ENCODE results near the gene ZBTB20. TPM values are rescaled to one million over a fixed set of nuclear protein-coding genes. Genes with fewer than 3 reads are reported as not detected.
A peak's percentile ranks its signal among the peaks of the same experiment; 100 is the strongest.

Gene ZBTB20
- total and polyA plus RNA-seq, 2 of the 4 experiments (the other 2 are of a cell fraction), result 0.75 to 14.7 TPM

DNA sequence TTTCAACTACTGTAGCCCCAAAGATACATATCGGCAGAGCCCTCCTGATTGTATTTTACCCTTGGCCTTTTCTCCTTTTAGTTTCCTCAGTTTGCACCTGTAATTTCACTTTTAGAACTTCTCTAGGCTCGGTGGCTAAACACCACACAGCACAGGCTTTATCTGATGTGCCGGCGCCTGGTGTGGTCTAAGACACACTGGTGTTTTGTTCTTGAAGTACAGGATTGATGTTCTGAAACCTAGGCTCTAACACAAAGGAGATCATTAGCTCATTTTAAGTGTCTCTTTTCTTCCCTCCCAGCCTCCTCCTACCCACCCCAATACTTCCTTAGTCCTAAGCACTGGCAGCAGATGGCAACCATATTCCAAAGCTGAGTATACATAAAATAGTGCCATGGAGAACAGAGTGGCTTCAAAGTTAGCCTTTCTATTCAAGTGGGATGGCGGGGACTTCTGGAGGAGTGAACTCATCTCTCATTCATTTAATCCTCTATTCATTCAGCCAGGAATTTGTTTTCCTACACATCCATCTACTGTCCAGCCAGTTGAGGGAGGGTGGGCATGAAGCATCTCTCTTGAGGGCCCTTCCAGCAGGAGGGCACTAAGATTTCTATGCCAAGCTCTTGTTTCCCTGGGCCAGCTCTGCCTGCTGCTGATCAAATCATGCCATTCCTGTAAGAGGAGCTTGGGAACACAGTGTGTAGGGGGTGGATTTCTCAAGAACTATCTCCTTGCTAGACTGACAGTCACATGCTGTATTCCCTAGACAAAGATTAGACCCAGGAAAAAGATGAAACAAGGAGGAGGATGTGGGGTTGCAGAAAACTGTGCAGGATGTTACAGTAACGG, 782.1 kb downstream of the ZBTB20 start (continued):
- TF ChIP-seq, protein P1, sequence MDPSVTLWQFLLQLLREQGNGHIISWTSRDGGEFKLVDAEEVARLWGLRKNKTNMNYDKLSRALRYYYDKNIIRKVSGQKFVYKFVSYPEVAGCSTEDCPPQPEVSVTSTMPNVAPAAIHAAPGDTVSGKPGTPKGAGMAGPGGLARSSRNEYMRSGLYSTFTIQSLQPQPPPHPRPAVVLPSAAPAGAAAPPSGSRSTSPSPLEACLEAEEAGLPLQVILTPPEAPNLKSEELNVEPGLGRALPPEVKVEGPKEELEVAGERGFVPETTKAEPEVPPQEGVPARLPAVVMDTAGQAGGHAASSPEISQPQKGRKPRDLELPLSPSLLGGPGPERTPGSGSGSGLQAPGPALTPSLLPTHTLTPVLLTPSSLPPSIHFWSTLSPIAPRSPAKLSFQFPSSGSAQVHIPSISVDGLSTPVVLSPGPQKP (IDR thresholded peaks at IDR 0.05; ENCODE audit: borderline replicate concordance, low read depth, low read length), result no peak

DNA sequence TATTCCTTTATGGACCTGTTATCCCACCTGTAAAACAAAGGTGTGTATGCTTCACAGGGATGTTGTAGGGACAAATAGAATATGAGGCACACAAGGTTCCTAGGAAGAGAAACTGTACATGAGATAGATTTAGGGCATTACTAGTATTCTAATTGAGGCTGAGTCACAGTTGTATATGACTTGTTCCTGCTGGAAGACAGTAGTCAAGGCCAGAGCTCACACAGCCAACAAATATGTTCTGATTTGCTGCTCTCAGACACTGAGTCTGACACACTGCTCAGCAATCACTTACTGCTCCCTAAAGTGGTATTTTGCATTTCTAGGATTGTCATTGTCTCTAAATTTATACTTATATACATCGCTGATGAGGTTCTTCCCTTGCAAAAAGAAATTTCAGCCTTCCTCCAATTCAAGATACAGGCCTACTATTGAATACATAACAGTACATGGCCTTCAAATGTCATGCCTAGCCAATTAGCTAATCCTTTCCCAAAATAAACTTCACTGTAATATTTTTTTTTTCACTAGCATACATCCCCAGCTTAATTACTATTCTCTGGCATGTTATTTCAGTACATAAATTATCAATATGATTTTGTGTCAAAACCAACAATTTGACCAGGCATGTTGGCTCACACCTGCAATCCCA, 783.4 kb downstream of the ZBTB20 start:
- no peak overlapping the region for H3K4me3 ChIP-seq (ENCODE audit: insufficient read depth, low read depth, low read length)
- no peak overlapping the region for H2BK20ac ChIP-seq (ENCODE audit: low read depth, low read length)
- dilution Hi-C loops (cut with HindIII; ENCODE audit: low sequenced_read_pairs, unreplicated experiment) (no loop called here), intact Hi-C loops (cut with micrococcal nuclease) (no loop called here), in situ Hi-C loops (cut with MboI; ENCODE audit: low sequenced_read_pairs) (loop anchor here (25.0 kb wide), 1 partner anchor 1449 kb away; no protein-coding TSS in a partner anchor)
- no peaks in the 10 kb centered on the region for H3K9me3 ChIP-seq (ENCODE audit: control insufficient read depth, insufficient read depth, low read length)
- H3K9ac ChIP-seq (ENCODE audit: low read depth, low read length), result no peak overlapping the region
- peaks cover 6% of the 10 kb centered on the region; the same call in 1 of the 2 replicates for H3K9me1 ChIP-seq (ENCODE audit: insufficient read depth, low read length)
- H2BK15ac ChIP-seq (ENCODE audit: low read depth, low read length), result no peak overlapping the region
- DNase-seq, result peak; percentile 87
- H4K91ac ChIP-seq (ENCODE audit: insufficient read depth, low read depth, low read length), result no peak overlapping the region
- H3K18ac ChIP-seq (ENCODE audit: low read depth, low read length), result no peak overlapping the region
- no peak overlapping the region for H3K14ac ChIP-seq (replicated peaks; ENCODE audit: low read depth, low read length)
- H3K56ac ChIP-seq (ENCODE audit: extremely low read depth, insufficient read depth, low read length), result no peak overlapping the region
- no peak overlapping the region; the same call in 1 of the 2 replicates for H3K4me2 ChIP-seq (ENCODE audit: low read depth, low read length)
- H3K36me3 ChIP-seq (ENCODE audit: control insufficient read depth, insufficient read depth, low read length), result no peaks in the 10 kb centered on the region
- no peak overlapping the region for H3K23ac ChIP-seq (ENCODE audit: low read depth, low read length)
- BruUV-seq (replicated peaks), result no TSS peak
- ATAC-seq (ENCODE audit: low read depth), result peak; percentile 92
- peaks cover 0 to 6% of the 10 kb centered on the region in 2 experiments; a peak in 1 of 4 replicates for H3K79me1 ChIP-seq (ENCODE audit: low read depth in 1 of 2, low read length in 2 of 2)
- H3K27ac ChIP-seq (ENCODE audit: insufficient read depth, low read length), result no peak overlapping the region
- no peak overlapping the region for H2AK5ac ChIP-seq (ENCODE audit: low read depth, low read length)
- H2AFZ ChIP-seq (replicated peaks; ENCODE audit: low read length, poor library complexity), result no peak overlapping the region
- POLR2A ChIA-PET (ENCODE audit: unreplicated experiment), result no interaction called here
- H2AK9ac ChIP-seq (replicated peaks; ENCODE audit: low read depth, low read length, poor library complexity), result no peak overlapping the region
- H4K20me1 ChIP-seq (ENCODE audit: insufficient read depth, low read length), result no peaks in the 10 kb centered on the region
- H2BK5ac ChIP-seq (ENCODE audit: low read depth, low read length, poor library complexity, severe bottlenecking), result peak overlapping the region; percentile 38
- H3K27me3 ChIP-seq (ENCODE audit: control insufficient read depth, insufficient read depth, low read length), result no peaks in the 10 kb centered on the region
- no peak overlapping the region for H4K8ac ChIP-seq (ENCODE audit: low read depth in 2 of 2, low read length in 2 of 2)
- no peak overlapping the region for H3K4ac ChIP-seq (ENCODE audit: low read depth, low read length)
- no CpG with 5 or more reads among the region's 1 CpG for WGBS, 2 experiments (ENCODE audit: extremely low coverage in 2 of 2, insufficient read length in 1 of 2)
- CTCF ChIA-PET, result interaction anchor here (1.2 to 1.5 kb wide), 2 partner anchors 54 to 728 kb away, joined by 3 read pairs; no protein-coding TSS in a partner anchor
- peak; percentile 13; the same call in 1 of the 2 replicates for TF ChIP-seq MAFK (IDR thresholded peaks at IDR 0.05; ENCODE audit: low read depth, low read length)
- no peak for TF ChIP-seq MAZ (IDR thresholded peaks at IDR 0.05; ENCODE audit: borderline replicate concordance, low read depth, low read length)
- 0 out of 2 replicates have a peak, but pooled peaks cover 1% of the 10 kb centered on the region for H3K4me1 ChIP-seq (ENCODE audit: control insufficient read depth, insufficient read depth, low read length)
- no peak overlapping the region for H4K5ac ChIP-seq (ENCODE audit: low read depth, low read length)
- no peak overlapping the region for H2BK120ac ChIP-seq (ENCODE audit: low read depth, low read length)

All from IMR-90 (cell line).